K562 (cell line): ENCODE measurements around the gene GTSE1. TPM values are rescaled to one million over a fixed set of nuclear protein-coding genes. Genes with fewer than 3 reads are reported as not detected.

Experiments used
- ATAC-seq: fragments of 200-7000 bp; cut with Tn5 transposase; 3 replicates; pipeline ENCODE4 v1.9.1; 2020; ENCODE audit warnings: moderate library complexity
- BruUV-seq: library from RNA; stranded (reverse); fragments of 400-500 nt; replicated peaks from 2 replicates; lab custom pipeline; 2021; lab: Mats Ljungman, UMichigan
- CTCF ChIA-PET: fragments of 300-600 bp; formaldehyde crosslinking; extraction: SDS; loops from one replicate; lab custom pipeline; 2021; ENCODE audit warnings: low intra/inter-chr PET ratio; lab: Yijun Ruan, JAX
- POLR2A ChIA-PET: fragments of 300-600, 350-650 bp; sonication (Branson Sonifier 250); formaldehyde crosslinking; extraction: SDS; loops from one replicate; lab custom pipeline; 2021; ENCODE audit warnings: antibody characterized with exemption, inconsistent platforms; lab: Yijun Ruan, JAX
- DNase-seq, 4 experiments: peaks; one replicate each; pipeline versions ENCODE4 v3.0.0 to v3.0.0-alpha.2; 2011 to 2018; ENCODE audit warnings: low spot score in 3 of 4, mixed read lengths in 3 of 4; ENCODE audit errors: extremely low read depth in 1 of 4
- FAIRE-seq: peaks from 2 replicates; lab custom pipeline; 2011; peaks lifted over from hg19 to GRCh38; lab: Jason Lieb, UNC
- H2AFZ ChIP-seq: 2 replicates; pipeline ENCODE4 v1.6.0; 2011; ENCODE audit warnings: low read depth, low read length, control low read depth, inconsistent platforms
- H3K27ac ChIP-seq: fragments of 200-600 bp; 3 replicates; pipeline ENCODE4 v1.8.0; 2011; ENCODE audit warnings: low read depth, mild to moderate bottlenecking, control low read depth, inconsistent platforms, low read length, moderate library complexity, mixed read lengths; ENCODE audit errors: extremely low read depth
- H3K27me3 ChIP-seq, 2 experiments: fragments of 300-600 bp in 1 of 2; 2 replicates in 1 of 2; 3 replicates in 1 of 2; pipeline versions ENCODE4 v1.6.0 to v1.8.0; 2011; ENCODE audit warnings: inconsistent platforms in 2 of 2, low read length in 2 of 2, mild to moderate bottlenecking in 1 of 2, mixed read lengths in 1 of 2, moderate library complexity in 1 of 2; ENCODE audit not compliant: control insufficient read depth in 2 of 2, insufficient read depth in 2 of 2
- H3K36me3 ChIP-seq: fragments of 300-600 bp; 3 replicates; pipeline ENCODE4 v1.8.0; 2011; ENCODE audit warnings: mild to moderate bottlenecking, low read length, inconsistent platforms; ENCODE audit not compliant: control insufficient read depth, insufficient read depth
- H3K4me1 ChIP-seq, 2 experiments: fragments of 200-600 bp in 1 of 2; replicated peaks in 1 of 2; 2 replicates in 1 of 2; 3 replicates in 1 of 2; pipeline versions ENCODE4 v1.5.1 to v1.8.0; 2011; ENCODE audit warnings: inconsistent platforms in 2 of 2, low read length in 2 of 2, mild to moderate bottlenecking in 1 of 2, mixed read lengths in 1 of 2, moderate library complexity in 1 of 2; ENCODE audit not compliant: control insufficient read depth in 2 of 2, insufficient read depth in 2 of 2
- H3K4me2 ChIP-seq: 2 replicates; pipeline ENCODE4 v1.6.1; 2011; ENCODE audit warnings: low read length, control low read depth, inconsistent platforms, mixed read lengths; ENCODE audit not compliant: insufficient read depth
- H3K4me3 ChIP-seq: fragments of 200-600 bp; sonication (generic), shearing (Covaris generic); 2 replicates; pipeline ENCODE4 v1.5.1; 2016; ENCODE audit warnings: control low read depth, inconsistent platforms
- H3K79me2 ChIP-seq: fragments of 200-600 bp; 3 replicates; pipeline ENCODE4 v1.8.0; 2011; ENCODE audit warnings: low read length, inconsistent platforms; ENCODE audit not compliant: control insufficient read depth, insufficient read depth
- H3K9ac ChIP-seq, 2 experiments: 2 replicates each; pipeline versions ENCODE4 v1.6.0 to v1.6.1; 2011; ENCODE audit warnings: low read depth in 2 of 2, low read length in 2 of 2, control low read depth in 1 of 2, inconsistent platforms in 1 of 2, mild to moderate bottlenecking in 1 of 2, mixed read lengths in 1 of 2; ENCODE audit not compliant: insufficient read depth in 1 of 2
- H3K9me1 ChIP-seq: one replicate; pipeline ENCODE4 v1.6.0; 2011; ENCODE audit warnings: inconsistent platforms, mild to moderate bottlenecking, low read length, moderate library complexity; ENCODE audit not compliant: control insufficient read depth, insufficient read depth
- H3K9me3 ChIP-seq: replicated peaks from 2 replicates; pipeline ENCODE4 v1.5.1; 2011; ENCODE audit warnings: low read depth, low read length, inconsistent platforms; ENCODE audit not compliant: control insufficient read depth, insufficient read depth
- H4K20me1 ChIP-seq: replicated peaks from 2 replicates; pipeline ENCODE4 v1.6.1; 2011; ENCODE audit warnings: low read length, inconsistent platforms, mixed read lengths; ENCODE audit not compliant: control insufficient read depth, insufficient read depth
- CBFB ChIP-seq: sonication (generic); formaldehyde crosslinking; IDR thresholded peaks from 2 replicates; pipeline ENCODE4 v1.4.0; 2020; ENCODE audit warnings: mild to moderate bottlenecking, missing genetic modification reagents
- EP300 ChIP-seq: IDR thresholded peaks from 2 replicates; pipeline ENCODE4 v1.6.1; 2012; ENCODE audit warnings: low read length, improper control_type of control experiment
- HMGN3 ChIP-seq: IDR thresholded peaks from 2 replicates; pipeline ENCODE4 v1.6.1; 2011; ENCODE audit warnings: borderline replicate concordance, low read depth, mild to moderate bottlenecking, mixed read lengths, low read length; ENCODE audit not compliant: insufficient read length; ENCODE audit errors: extremely low read depth
- MEIS2 ChIP-seq: fragments of 450-650 bp; IDR thresholded peaks from 2 replicates; pipeline ENCODE4 v1.6.1; 2014; ENCODE audit warnings: mild to moderate bottlenecking; ENCODE audit not compliant: partially characterized antibody
- STAT6 ChIP-seq: sonication (generic); formaldehyde crosslinking; IDR thresholded peaks from 2 replicates; pipeline ENCODE4 v1.8.1; 2023; ENCODE audit warnings: mild to moderate bottlenecking, missing genetic modification reagents
- TAF1 ChIP-seq: IDR thresholded peaks from 2 replicates; pipeline ENCODE4 v1.6.1; 2011; ENCODE audit warnings: mild to moderate bottlenecking, low read length, moderate library complexity; ENCODE audit not compliant: insufficient read depth, control insufficient read depth, severe bottlenecking; ENCODE audit errors: extremely low read depth
- ZNF217 ChIP-seq: sonication (generic); formaldehyde crosslinking; IDR thresholded peaks from 2 replicates; pipeline ENCODE4 v1.8.0; 2022; ENCODE audit warnings: mild to moderate bottlenecking, missing genetic modification reagents
- WGBS: fragments of 100-300 bp; shearing (Covaris generic); methylation state at CpG from one replicate; pipeline ENCODE4 v1.1.6; 2016; ENCODE audit warnings: low coverage, mixed read lengths; ENCODE audit not compliant: insufficient coverage; ENCODE audit errors: missing lambda C conversion rate; 5-methylcytosine and 5-hydroxymethylcytosine counted together
- in situ Hi-C: fragments of 300-500 bp; cut with MboI; formaldehyde crosslinking; loops from 4 replicates; pipeline ENCODE4 v1.15.0; 2018; ENCODE audit warnings: inconsistent platforms, mixed read lengths
- intact Hi-C: fragments of 100-400 bp; cut with micrococcal nuclease; formaldehyde crosslinking; loops from 2 replicates; pipeline ENCODE4 v1.14.2; 2022
- polyA plus RNA-seq, 8 experiments: library from polyadenylated mRNA; depleted of rRNA in 4 of 8; stranded (reverse) in 5 of 8; unstranded in 3 of 8; fragments of >200 nt; fragmentation: Nextera tagmentation in 2 of 8; fragmentation: Illumina TruSeq in 1 of 8; extraction: Ambion mirVana in 2 of 8; extraction: Trizol in 1 of 8; gene quantifications; 2 replicates each; pipeline versions ENCODE4 v1.2.1 to v1.2.3, GENCODE V29; 2011 to 2014; ENCODE audit warnings: inconsistent platforms in 1 of 8, missing spikeins in 1 of 8
- total RNA-seq, 7 experiments: library from RNA; depleted of rRNA in 6 of 7; stranded (reverse); fragments of >200 nt in 6 of 7; fragmentation: Illumina TruSeq in 2 of 7; extraction: Trizol in 2 of 7; gene quantifications; 2 replicates each; pipeline versions ENCODE4 v1.2.1 to v1.2.3, GENCODE V29; 2011 to 2021; ENCODE audit warnings: low replicate concordance in 1 of 7
- TF ChIP-seq, protein P1 (sequence below): fragments of 450-650 bp; IDR thresholded peaks from 2 replicates; pipeline ENCODE4 v1.7.0; 2016; ENCODE audit warnings: borderline replicate concordance
- TF ChIP-seq, protein P2 (sequence below): sonication (generic); formaldehyde crosslinking; IDR thresholded peaks from 2 replicates; pipeline ENCODE4 v1.8.0; 2023; ENCODE audit warnings: missing genetic modification reagents, mild to moderate bottlenecking, borderline replicate concordance

The GTSE1 gene
- total and polyA plus RNA-seq, 9 of the 15 experiments (the other 6 are each of a cell fraction or from before 2014, with no cell fraction given), result 2.5 to 22.5 (median 12.9) TPM

- TF ChIP-seq STAT6 (CRISPR knock-in tag), result no peak
Observed at GRCh38 chr22:46256358-46256958, 40.2 kb upstream of the GTSE1 start (continued).

- ATAC-seq, result no peak
- BruUV-seq, result no TSS peak
- TF ChIP-seq, protein P1, sequence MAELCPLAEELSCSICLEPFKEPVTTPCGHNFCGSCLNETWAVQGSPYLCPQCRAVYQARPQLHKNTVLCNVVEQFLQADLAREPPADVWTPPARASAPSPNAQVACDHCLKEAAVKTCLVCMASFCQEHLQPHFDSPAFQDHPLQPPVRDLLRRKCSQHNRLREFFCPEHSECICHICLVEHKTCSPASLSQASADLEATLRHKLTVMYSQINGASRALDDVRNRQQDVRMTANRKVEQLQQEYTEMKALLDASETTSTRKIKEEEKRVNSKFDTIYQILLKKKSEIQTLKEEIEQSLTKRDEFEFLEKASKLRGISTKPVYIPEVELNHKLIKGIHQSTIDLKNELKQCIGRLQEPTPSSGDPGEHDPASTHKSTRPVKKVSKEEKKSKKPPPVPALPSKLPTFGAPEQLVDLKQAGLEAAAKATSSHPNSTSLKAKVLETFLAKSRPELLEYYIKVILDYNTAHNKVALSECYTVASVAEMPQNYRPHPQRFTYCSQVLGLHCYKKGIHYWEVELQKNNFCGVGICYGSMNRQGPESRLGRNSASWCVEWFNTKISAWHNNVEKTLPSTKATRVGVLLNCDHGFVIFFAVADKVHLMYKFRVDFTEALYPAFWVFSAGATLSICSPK, result no peak
- no peak for TF ChIP-seq ZNF217 (CRISPR knock-in tag)
- TF ChIP-seq MEIS2, result no peak
- TF ChIP-seq, protein P2, sequence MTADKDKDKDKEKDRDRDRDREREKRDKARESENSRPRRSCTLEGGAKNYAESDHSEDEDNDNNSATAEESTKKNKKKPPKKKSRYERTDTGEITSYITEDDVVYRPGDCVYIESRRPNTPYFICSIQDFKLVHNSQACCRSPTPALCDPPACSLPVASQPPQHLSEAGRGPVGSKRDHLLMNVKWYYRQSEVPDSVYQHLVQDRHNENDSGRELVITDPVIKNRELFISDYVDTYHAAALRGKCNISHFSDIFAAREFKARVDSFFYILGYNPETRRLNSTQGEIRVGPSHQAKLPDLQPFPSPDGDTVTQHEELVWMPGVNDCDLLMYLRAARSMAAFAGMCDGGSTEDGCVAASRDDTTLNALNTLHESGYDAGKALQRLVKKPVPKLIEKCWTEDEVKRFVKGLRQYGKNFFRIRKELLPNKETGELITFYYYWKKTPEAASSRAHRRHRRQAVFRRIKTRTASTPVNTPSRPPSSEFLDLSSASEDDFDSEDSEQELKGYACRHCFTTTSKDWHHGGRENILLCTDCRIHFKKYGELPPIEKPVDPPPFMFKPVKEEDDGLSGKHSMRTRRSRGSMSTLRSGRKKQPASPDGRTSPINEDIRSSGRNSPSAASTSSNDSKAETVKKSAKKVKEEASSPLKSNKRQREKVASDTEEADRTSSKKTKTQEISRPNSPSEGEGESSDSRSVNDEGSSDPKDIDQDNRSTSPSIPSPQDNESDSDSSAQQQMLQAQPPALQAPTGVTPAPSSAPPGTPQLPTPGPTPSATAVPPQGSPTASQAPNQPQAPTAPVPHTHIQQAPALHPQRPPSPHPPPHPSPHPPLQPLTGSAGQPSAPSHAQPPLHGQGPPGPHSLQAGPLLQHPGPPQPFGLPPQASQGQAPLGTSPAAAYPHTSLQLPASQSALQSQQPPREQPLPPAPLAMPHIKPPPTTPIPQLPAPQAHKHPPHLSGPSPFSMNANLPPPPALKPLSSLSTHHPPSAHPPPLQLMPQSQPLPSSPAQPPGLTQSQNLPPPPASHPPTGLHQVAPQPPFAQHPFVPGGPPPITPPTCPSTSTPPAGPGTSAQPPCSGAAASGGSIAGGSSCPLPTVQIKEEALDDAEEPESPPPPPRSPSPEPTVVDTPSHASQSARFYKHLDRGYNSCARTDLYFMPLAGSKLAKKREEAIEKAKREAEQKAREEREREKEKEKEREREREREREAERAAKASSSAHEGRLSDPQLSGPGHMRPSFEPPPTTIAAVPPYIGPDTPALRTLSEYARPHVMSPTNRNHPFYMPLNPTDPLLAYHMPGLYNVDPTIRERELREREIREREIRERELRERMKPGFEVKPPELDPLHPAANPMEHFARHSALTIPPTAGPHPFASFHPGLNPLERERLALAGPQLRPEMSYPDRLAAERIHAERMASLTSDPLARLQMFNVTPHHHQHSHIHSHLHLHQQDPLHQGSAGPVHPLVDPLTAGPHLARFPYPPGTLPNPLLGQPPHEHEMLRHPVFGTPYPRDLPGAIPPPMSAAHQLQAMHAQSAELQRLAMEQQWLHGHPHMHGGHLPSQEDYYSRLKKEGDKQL, result no peak
- no peak for TF ChIP-seq TAF1
- TF ChIP-seq CBFB (CRISPR knock-in tag), result no peak
- TF ChIP-seq EP300, result no peak
- no peak for TF ChIP-seq HMGN3
Observed at GRCh38 chr22:46259374-46259773, 37.3 kb upstream of the GTSE1 start.

More at GRCh38 chr22:46259374-46259773, 37.3 kb upstream of the GTSE1 start:
- in situ Hi-C loops (no loop called here), intact Hi-C loops (no loop called here)
- no peaks in the 10 kb centered on the region; the same call in 2 of the 3 replicates for H3K36me3 ChIP-seq
- POLR2A ChIA-PET, result interaction anchor here (0.6 kb wide), 1 partner anchor 127 kb away, joined by 4 read pairs; no protein-coding TSS in a partner anchor
- no peaks in the 10 kb centered on the region for H3K79me2 ChIP-seq
- CTCF ChIA-PET, result no interaction called here
- no peak for DNase-seq
- H3K9me3 ChIP-seq, result peaks cover 3% of the 10 kb centered on the region
- 30% methylated on average over 12 of the region's 12 CpGs for WGBS
- H3K9me1 ChIP-seq, result no peaks in the 10 kb centered on the region
- H3K27me3 ChIP-seq, result no peaks in the 10 kb centered on the region
- H3K4me3 ChIP-seq, result no peak overlapping the region
- H3K9ac ChIP-seq, result no peak overlapping the region
- H2AFZ ChIP-seq, result no peak overlapping the region
- no peaks in the 10 kb centered on the region for H4K20me1 ChIP-seq
- no peak overlapping the region for H3K27ac ChIP-seq
- FAIRE-seq, result no peak
- no peak overlapping the region for H3K4me2 ChIP-seq
- peaks cover 0 to 12% of the 10 kb centered on the region in 2 experiments; a peak in 3 of 5 replicates for H3K4me1 ChIP-seq
